SK-N-SH (cell line): Measurements from ENCODE around the gene EGFLAM. TPM values are rescaled to one million over a fixed set of nuclear protein-coding genes. Genes with fewer than 3 reads are reported as not detected.

Experiments
- CTCF ChIA-PET: fragments of 300-600, 350-600 bp; formaldehyde crosslinking; extraction: SDS; loops from one replicate; lab custom pipeline; 2021; lab: Yijun Ruan, JAX
- POLR2A ChIA-PET: fragments of 350-600 bp; sonication (Branson Sonifier 250); formaldehyde crosslinking; extraction: SDS; loops from one replicate; lab custom pipeline; 2020; ENCODE audit warnings: antibody characterized with exemption, inconsistent platforms; lab: Yijun Ruan, JAX
- DNase-seq: peaks from one replicate; pipeline ENCODE4 v3.0.0; 2012
- H2AFZ ChIP-seq: fragments of 200-600 bp; sonication (generic); 2 replicates; pipeline ENCODE4 v1.8.1; 2016; ENCODE audit warnings: antibody characterized with exemption, mild to moderate bottlenecking, low read depth
- H3F3A ChIP-seq: fragments of 200-600 bp; sonication (generic); replicated peaks from 2 replicates; pipeline ENCODE3; 2016; ENCODE audit warnings: antibody characterized with exemption, mild to moderate bottlenecking; ENCODE audit not compliant: insufficient read depth
- H3K27ac ChIP-seq, 2 experiments: fragments of 200-500 bp in 1 of 2; fragments of 200-600 bp in 1 of 2; sonication (Bioruptor generic) in 1 of 2; sonication (generic), shearing (Covaris generic) in 1 of 2; 2 replicates each; pipeline versions ENCODE4 v1.5.1 to v1.6.1; 2014 to 2016; ENCODE audit warnings: low read depth in 2 of 2, inconsistent platforms in 1 of 2, low read length in 1 of 2, mild to moderate bottlenecking in 1 of 2, mixed read lengths in 1 of 2
- H3K27me3 ChIP-seq: fragments of 200-600 bp; sonication (generic), shearing (Covaris generic); 2 replicates; pipeline ENCODE4 v1.6.1; 2016; ENCODE audit warnings: mixed run types; ENCODE audit not compliant: insufficient read depth
- H3K36me3 ChIP-seq, 2 experiments: fragments of 200-500 bp in 1 of 2; fragments of 200-600 bp in 1 of 2; sonication (Bioruptor generic) in 1 of 2; sonication (generic) in 1 of 2; replicated peaks in 1 of 2; 2 replicates each; pipeline versions ENCODE3 to v1.5.1; 2014 to 2016; ENCODE audit warnings: low read length in 1 of 2, mild to moderate bottlenecking in 1 of 2; ENCODE audit not compliant: insufficient read depth in 2 of 2, control insufficient read depth in 1 of 2
- H3K4me1 ChIP-seq, 2 experiments: fragments of 200-500 bp in 1 of 2; fragments of 200-600 bp in 1 of 2; sonication (Bioruptor generic) in 1 of 2; sonication (generic), shearing (Covaris generic) in 1 of 2; 2 replicates each; pipeline versions ENCODE4 v1.5.1 to v1.6.1; 2014 to 2016; ENCODE audit warnings: low read depth in 1 of 2, low read length in 1 of 2, mixed run types in 1 of 2; ENCODE audit not compliant: insufficient read depth in 2 of 2, control insufficient read depth in 1 of 2
- H3K4me2 ChIP-seq: fragments of 200-600 bp; sonication (generic), shearing (Covaris generic); 2 replicates; pipeline ENCODE4 v1.6.1; 2017; ENCODE audit warnings: mixed run types
- H3K4me3 ChIP-seq, 2 experiments: fragments of 200-500 bp in 1 of 2; fragments of 200-600 bp in 1 of 2; sonication (Bioruptor generic) in 1 of 2; sonication (generic), shearing (Covaris generic) in 1 of 2; 2 replicates each; pipeline versions ENCODE4 v1.5.1 to v1.8.1; 2014 to 2016; ENCODE audit warnings: low read depth in 2 of 2, inconsistent platforms in 1 of 2, low read length in 1 of 2, mild to moderate bottlenecking in 1 of 2, mixed read lengths in 1 of 2, moderate library complexity in 1 of 2
- H3K79me2 ChIP-seq: fragments of 200-600 bp; sonication (generic); 2 replicates; pipeline ENCODE4 v1.8.1; 2017; ENCODE audit warnings: mild to moderate bottlenecking; ENCODE audit not compliant: insufficient read depth
- H3K9ac ChIP-seq: fragments of 200-600 bp; sonication (generic); 2 replicates; pipeline ENCODE4 v1.6.1; 2017; ENCODE audit warnings: mixed run types
- H3K9me2 ChIP-seq: fragments of 200-600 bp; sonication (generic); 2 replicates; pipeline ENCODE4 v1.6.1; 2017; ENCODE audit warnings: mixed run types
- H3K9me3 ChIP-seq: fragments of 200-600 bp; sonication (generic); 2 replicates; pipeline ENCODE4 v1.6.1; 2017; ENCODE audit warnings: mixed run types, mild to moderate bottlenecking, moderate library complexity
- H4K20me1 ChIP-seq: fragments of 200-600 bp; sonication (generic); 2 replicates; pipeline ENCODE4 v1.6.1; 2017; ENCODE audit warnings: mild to moderate bottlenecking, mixed run types; ENCODE audit not compliant: insufficient read depth
- CHD2 ChIP-seq: fragments of 150-350 bp; IDR thresholded peaks from 2 replicates; pipeline ENCODE4 v1.6.1; 2018; ENCODE audit warnings: low read length; ENCODE audit not compliant: partially characterized antibody
- ELF1 ChIP-seq: IDR thresholded peaks from 2 replicates; pipeline ENCODE4 v1.4.0; 2012
- EZH2phosphoT487 ChIP-seq: fragments of 200-600 bp; sonication (generic); IDR thresholded peaks from 2 replicates; pipeline ENCODE4 v1.6.1; 2017; ENCODE audit warnings: low read depth, mixed run types, mild to moderate bottlenecking, antibody characterized with exemption, moderate library complexity, borderline replicate concordance
- FOXJ3 ChIP-seq: sonication (generic); formaldehyde crosslinking; IDR thresholded peaks from 2 replicates; pipeline ENCODE4 v1.5.1; 2020; ENCODE audit warnings: mild to moderate bottlenecking, missing genetic modification reagents
- GABPA ChIP-seq: IDR thresholded peaks from 2 replicates; pipeline ENCODE4 v1.4.0; 2012; ENCODE audit warnings: low read depth, mild to moderate bottlenecking
- GATA2 ChIP-seq: sonication (generic); formaldehyde crosslinking; IDR thresholded peaks from 2 replicates; pipeline ENCODE4 v1.5.0; 2020; ENCODE audit warnings: mild to moderate bottlenecking, missing genetic modification reagents
- IRF3 ChIP-seq: fragments of 150-350 bp; IDR thresholded peaks from 2 replicates; pipeline ENCODE4 v1.6.1; 2016; ENCODE audit warnings: mild to moderate bottlenecking, low read depth, low read length
- JUND ChIP-seq: IDR thresholded peaks from 2 replicates; pipeline ENCODE4 v1.4.0; 2012
- MAX ChIP-seq: IDR thresholded peaks from 2 replicates; pipeline ENCODE4 v1.4.0; 2012; ENCODE audit warnings: low read depth
- MEF2A ChIP-seq: IDR thresholded peaks from 2 replicates; pipeline ENCODE4 v1.4.0; 2012; ENCODE audit warnings: low read depth, borderline replicate concordance
- MXI1 ChIP-seq: IDR thresholded peaks from 2 replicates; pipeline ENCODE4 v1.6.1; 2012; ENCODE audit warnings: mild to moderate bottlenecking, low read depth, low read length, improper control_type of control experiment
- NRF1 ChIP-seq: IDR thresholded peaks from 2 replicates; pipeline ENCODE4 v1.6.1; 2012; ENCODE audit warnings: low read depth, mild to moderate bottlenecking, low read length
- PBX3 ChIP-seq: IDR thresholded peaks from 2 replicates; pipeline ENCODE4; 2012
- RFX5 ChIP-seq: IDR thresholded peaks from 2 replicates; pipeline ENCODE4 v1.6.1; 2012; ENCODE audit warnings: mild to moderate bottlenecking, improper control_type of control experiment, low read length
- SIN3A ChIP-seq: IDR thresholded peaks from 2 replicates; pipeline ENCODE4 v1.6.1; 2012; ENCODE audit warnings: low read depth, mild to moderate bottlenecking, low read length, moderate library complexity, borderline replicate concordance
- SMC3 ChIP-seq: IDR thresholded peaks from 2 replicates; pipeline ENCODE4 v1.6.1; 2012; ENCODE audit warnings: low read depth, low read length, improper control_type of control experiment
- TCF12 ChIP-seq: IDR thresholded peaks from 2 replicates; pipeline ENCODE4 v1.4.0; 2012
- TEAD4 ChIP-seq: IDR thresholded peaks from 2 replicates; pipeline ENCODE4 v1.4.0; 2012; ENCODE audit warnings: mild to moderate bottlenecking, borderline replicate concordance; ENCODE audit not compliant: insufficient read depth
- USF1 ChIP-seq: IDR thresholded peaks from 2 replicates; pipeline ENCODE4 v1.4.0; 2012; ENCODE audit warnings: low read depth, borderline replicate concordance
- WGBS: methylation state at CpG from one replicate; pipeline ENCODE4 v1.1.6; 2017; ENCODE audit warnings: low lambda C conversion rate; 5-methylcytosine and 5-hydroxymethylcytosine counted together
- polyA plus RNA-seq, 3 experiments: library from polyadenylated mRNA; depleted of rRNA; stranded (reverse); fragments of >200 nt; gene quantifications; 2 replicates each; pipeline ENCODE4 v1.2.3, GENCODE V29; 2012
- TF ChIP-seq, protein P1 (sequence below): fragments of 200-600 bp; sonication (generic); IDR thresholded peaks from 2 replicates; pipeline ENCODE4 v1.6.1; 2017; ENCODE audit warnings: antibody characterized with exemption, mild to moderate bottlenecking, moderate library complexity

Gene EGFLAM
- polyA plus RNA-seq, 1 of the 3 experiments (the other 2 are of a cell fraction): 0.05 TPM

DNA sequence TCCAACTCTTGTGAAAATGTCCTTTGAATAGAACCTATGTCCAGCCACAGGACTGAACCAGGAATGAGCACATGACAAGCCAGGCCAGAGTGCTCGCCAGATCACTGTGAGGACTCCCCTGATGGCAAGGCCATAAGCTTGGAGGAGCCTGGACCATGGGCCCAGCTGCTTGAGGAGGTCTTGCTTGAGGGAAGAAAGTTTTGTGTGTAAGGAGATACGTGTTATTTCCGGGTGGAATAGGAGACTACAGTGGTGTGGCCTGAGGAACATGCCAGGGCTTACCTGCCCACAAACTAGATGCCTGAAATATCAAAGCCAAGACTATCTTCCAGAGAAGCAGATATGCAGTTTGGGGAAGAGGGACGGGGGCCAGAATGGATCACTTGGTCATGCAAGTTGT, 213.3 kb downstream of the EGFLAM start:
- POLR2A ChIA-PET: no interaction called here
- CTCF ChIA-PET: interaction anchor here (1.3 kb wide), 1 partner anchor 30 kb away, joined by 5 read pairs; no protein-coding TSS in a partner anchor

More for the DNA sequence above, 213.3 kb downstream of the EGFLAM start:
- Histone ChIP-seq H3K9ac (no peak overlapping the region), H3K36me3 (no peaks in the 10 kb centered on the region), H3K4me3 (no peak overlapping the region), H3K27me3 (no peaks in the 10 kb centered on the region), H3K27ac (no peak overlapping the region), H2AFZ (no peak overlapping the region), H3K9me2 (no peaks in the 10 kb centered on the region; the same call in 1 of the 2 replicates), H4K20me1 (no peaks in the 10 kb centered on the region), H3K4me1 (peaks cover 2 to 23% of the 10 kb centered on the region in 2 experiments; a peak in 3 of 4 replicates), H3K79me2 (no peaks in the 10 kb centered on the region), H3K4me2 (no peak overlapping the region), H3F3A (peaks cover 7% of the 10 kb centered on the region), H3K9me3 (no peaks in the 10 kb centered on the region)
- DNase-seq: no peak
- 95% methylated on average over 4 of the region's 4 CpGs for WGBS
- TF ChIP-seq USF1 (no peak), ELF1 (no peak), IRF3 (no peak), MXI1 (no peak), TCF12 (no peak), JUND (no peak), SIN3A (no peak), NRF1 (no peak), CHD2 (no peak), EZH2phosphoT487 (no peak), RFX5 (no peak), MAX (no peak), PBX3 (no peak), MEF2A (no peak), GATA2 (CRISPR knock-in tag) (no peak), SMC3 (no peak), TEAD4 (no peak), GABPA (no peak), FOXJ3 (CRISPR knock-in tag) (no peak)
- TF ChIP-seq, protein P1, sequence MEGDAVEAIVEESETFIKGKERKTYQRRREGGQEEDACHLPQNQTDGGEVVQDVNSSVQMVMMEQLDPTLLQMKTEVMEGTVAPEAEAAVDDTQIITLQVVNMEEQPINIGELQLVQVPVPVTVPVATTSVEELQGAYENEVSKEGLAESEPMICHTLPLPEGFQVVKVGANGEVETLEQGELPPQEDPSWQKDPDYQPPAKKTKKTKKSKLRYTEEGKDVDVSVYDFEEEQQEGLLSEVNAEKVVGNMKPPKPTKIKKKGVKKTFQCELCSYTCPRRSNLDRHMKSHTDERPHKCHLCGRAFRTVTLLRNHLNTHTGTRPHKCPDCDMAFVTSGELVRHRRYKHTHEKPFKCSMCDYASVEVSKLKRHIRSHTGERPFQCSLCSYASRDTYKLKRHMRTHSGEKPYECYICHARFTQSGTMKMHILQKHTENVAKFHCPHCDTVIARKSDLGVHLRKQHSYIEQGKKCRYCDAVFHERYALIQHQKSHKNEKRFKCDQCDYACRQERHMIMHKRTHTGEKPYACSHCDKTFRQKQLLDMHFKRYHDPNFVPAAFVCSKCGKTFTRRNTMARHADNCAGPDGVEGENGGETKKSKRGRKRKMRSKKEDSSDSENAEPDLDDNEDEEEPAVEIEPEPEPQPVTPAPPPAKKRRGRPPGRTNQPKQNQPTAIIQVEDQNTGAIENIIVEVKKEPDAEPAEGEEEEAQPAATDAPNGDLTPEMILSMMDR: no peak
